Mucosa of descending colon (tissue), 3 donors: ENCODE measurements around the gene LRRTM4. TPM values are rescaled to one million over a fixed set of nuclear protein-coding genes. Genes with fewer than 3 reads are reported as not detected.

ENCODE experiments used
- ATAC-seq: fragments of 200-7000 bp; cut with Tn5 transposase; one replicate; pipeline ENCODE4 v1.9.1; 2020; ENCODE audit warnings: mild to moderate bottlenecking, moderate library complexity
- DNase-seq, 3 donors: peaks; one replicate each; pipeline ENCODE4 v3.0.0-alpha.2; 2020
- H3K36me3 ChIP-seq: fragments of 200-600 bp; one replicate; pipeline ENCODE4 v1.8.0; 2021; ENCODE audit warnings: low read depth, mild to moderate bottlenecking
- H3K4me1 ChIP-seq: fragments of 200-600 bp; one replicate; pipeline ENCODE4 v1.8.0; 2021; ENCODE audit warnings: low read depth, mild to moderate bottlenecking
- H3K4me3 ChIP-seq: fragments of 200-600 bp; one replicate; pipeline ENCODE4 v1.8.0; 2021; ENCODE audit warnings: mild to moderate bottlenecking
- H3K9me3 ChIP-seq: fragments of 200-600 bp; one replicate; pipeline ENCODE4 v1.8.0; 2021; ENCODE audit warnings: mild to moderate bottlenecking
- intact Hi-C, 2 donors: fragments of 100-400 bp; cut with DNase I in 1 of 2; cut with micrococcal nuclease in 1 of 2; formaldehyde crosslinking; loops; one replicate each; pipeline versions ENCODE4 v1.11.0 to v1.11.1; 2022; cut with DNase I, micrococcal nuclease
- total RNA-seq, 3 donors: library from RNA; stranded (reverse); fragmentation: NEBNext Ultra II Directional in 2 of 3; extraction: Animal tissue kit (Norgen Biotek cat#: 25700) in 2 of 3; gene quantifications; one replicate each; pipeline versions ENCODE4 v1.2.1 to v1.2.4, GENCODE V29; 2021 to 2023
- TF ChIP-seq, protein P1 (sequence below): fragments of 200-600 bp; IDR thresholded peaks from one replicate; pipeline ENCODE4 v1.8.0; 2022; ENCODE audit warnings: antibody characterized with exemption, mild to moderate bottlenecking
- donor health status: DM: no; HTN: no; CAD: no; lungs with moderate emphysema.
- donor health status: DM: no; HTN: no; CAD: no.
- donor health status: DM: no; HTN: yes; CAD: no.

LRRTM4 gene
- total RNA-seq, 3 donors from 2014 or later, result 0.41 to 1.4 TPM; not detected in 1

DNA sequence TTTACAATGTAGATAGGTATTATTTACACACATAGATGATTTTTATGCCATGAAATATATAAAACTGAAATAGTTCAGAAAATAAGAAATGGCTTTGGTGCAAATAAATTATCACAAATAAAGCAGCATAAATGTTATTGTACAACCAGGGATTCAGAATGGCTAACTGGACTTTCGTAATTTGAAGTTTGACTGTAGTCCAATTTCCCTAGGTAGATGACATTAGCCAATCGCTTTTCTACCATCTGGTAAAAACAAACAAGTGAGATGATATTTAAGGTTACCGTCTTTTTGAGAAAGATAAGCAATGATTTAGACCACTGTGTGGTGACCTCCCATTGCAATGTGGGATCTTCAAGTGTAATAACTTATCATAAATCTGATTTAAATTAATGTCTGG lies 400.7 kb downstream of the LRRTM4 start:
- intact Hi-C loops, result no loop called here
- Histone ChIP-seq H3K4me3 (no peak overlapping the region), H3K9me3 (no peaks in the 10 kb centered on the region), H3K36me3 (no peaks in the 10 kb centered on the region), H3K4me1 (no peaks in the 10 kb centered on the region)
- ATAC-seq (no peak), DNase-seq (no peak)
- TF ChIP-seq, protein P1, sequence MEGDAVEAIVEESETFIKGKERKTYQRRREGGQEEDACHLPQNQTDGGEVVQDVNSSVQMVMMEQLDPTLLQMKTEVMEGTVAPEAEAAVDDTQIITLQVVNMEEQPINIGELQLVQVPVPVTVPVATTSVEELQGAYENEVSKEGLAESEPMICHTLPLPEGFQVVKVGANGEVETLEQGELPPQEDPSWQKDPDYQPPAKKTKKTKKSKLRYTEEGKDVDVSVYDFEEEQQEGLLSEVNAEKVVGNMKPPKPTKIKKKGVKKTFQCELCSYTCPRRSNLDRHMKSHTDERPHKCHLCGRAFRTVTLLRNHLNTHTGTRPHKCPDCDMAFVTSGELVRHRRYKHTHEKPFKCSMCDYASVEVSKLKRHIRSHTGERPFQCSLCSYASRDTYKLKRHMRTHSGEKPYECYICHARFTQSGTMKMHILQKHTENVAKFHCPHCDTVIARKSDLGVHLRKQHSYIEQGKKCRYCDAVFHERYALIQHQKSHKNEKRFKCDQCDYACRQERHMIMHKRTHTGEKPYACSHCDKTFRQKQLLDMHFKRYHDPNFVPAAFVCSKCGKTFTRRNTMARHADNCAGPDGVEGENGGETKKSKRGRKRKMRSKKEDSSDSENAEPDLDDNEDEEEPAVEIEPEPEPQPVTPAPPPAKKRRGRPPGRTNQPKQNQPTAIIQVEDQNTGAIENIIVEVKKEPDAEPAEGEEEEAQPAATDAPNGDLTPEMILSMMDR, result no peak

DNA sequence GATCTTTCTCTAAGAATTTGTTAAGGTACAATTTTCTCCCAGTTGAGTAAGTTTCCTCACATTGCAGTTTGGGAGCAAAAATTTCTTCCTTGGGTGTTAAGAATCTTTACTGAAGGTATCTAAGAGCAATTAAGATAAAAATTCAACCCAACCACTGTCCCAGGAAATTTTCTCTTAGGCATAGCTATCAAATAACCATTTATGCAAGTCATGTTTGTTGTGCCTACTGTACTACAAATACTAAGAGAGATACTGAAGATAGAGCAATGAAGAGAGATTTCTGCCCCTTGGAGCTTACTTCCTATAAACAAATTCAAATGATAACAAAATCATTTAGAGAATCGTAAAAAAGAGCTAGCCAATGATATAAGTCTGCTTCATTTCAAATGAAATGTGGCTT lies 402.8 kb downstream of the LRRTM4 start:
- TF ChIP-seq, protein P1, result no peak
- ATAC-seq (no peak), DNase-seq (no peak)
- intact Hi-C loops, result no loop called here
- Histone ChIP-seq H3K4me1 (no peaks in the 10 kb centered on the region), H3K9me3 (no peaks in the 10 kb centered on the region), H3K36me3 (no peaks in the 10 kb centered on the region), H3K4me3 (no peak overlapping the region)

DNA sequence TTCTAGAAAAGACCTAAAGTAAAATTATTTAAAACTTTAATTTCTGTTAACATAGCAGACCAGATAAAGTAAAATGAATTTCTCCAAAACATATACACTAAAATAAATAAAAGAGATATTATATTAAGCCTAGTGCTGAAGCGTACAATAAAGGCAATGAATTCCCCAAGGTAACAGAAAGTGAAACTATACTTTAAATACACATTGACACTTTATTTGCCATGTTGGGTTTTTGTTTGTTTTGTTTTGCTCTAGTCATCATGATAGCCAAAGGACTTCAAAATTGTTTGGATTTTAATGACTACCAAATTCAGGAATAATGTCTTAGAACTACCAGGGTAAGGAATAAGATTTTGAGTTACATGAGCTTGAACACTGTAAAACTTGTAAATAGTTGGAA lies 413.3 kb downstream of the LRRTM4 start:
- ATAC-seq (no peak), DNase-seq (no peak)
- no peaks in the 10 kb centered on the region for H3K9me3 ChIP-seq
- H3K36me3 ChIP-seq, result no peaks in the 10 kb centered on the region
- TF ChIP-seq, protein P1, result no peak
- no peaks in the 10 kb centered on the region for H3K4me1 ChIP-seq
- intact Hi-C loops, result no loop called here
- H3K4me3 ChIP-seq, result no peak overlapping the region

DNA sequence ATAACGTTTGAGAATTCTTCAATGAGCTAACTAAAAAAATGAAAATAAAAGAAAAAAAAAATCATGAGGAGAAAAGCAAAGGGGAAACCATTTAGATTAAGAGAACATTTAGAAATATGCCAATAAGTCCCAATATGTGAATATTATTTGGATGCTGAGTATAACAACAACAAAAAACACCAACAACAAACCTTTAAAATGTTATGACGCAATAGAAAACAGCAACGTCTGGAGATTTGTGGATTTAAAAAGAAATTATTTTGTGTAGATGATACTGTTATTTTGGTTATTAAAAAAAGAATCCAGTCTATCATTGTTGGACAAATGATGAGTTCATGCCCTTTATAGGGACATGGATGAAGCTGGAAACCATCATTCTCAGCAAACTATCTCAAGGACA lies 417.2 kb downstream of the LRRTM4 start:
- DNase-seq (no peak), ATAC-seq (no peak)
- Histone ChIP-seq H3K4me1 (no peaks in the 10 kb centered on the region), H3K9me3 (no peaks in the 10 kb centered on the region), H3K36me3 (no peaks in the 10 kb centered on the region), H3K4me3 (no peak overlapping the region)
- TF ChIP-seq, protein P1, result no peak
- intact Hi-C loops, result no loop called here

DNA sequence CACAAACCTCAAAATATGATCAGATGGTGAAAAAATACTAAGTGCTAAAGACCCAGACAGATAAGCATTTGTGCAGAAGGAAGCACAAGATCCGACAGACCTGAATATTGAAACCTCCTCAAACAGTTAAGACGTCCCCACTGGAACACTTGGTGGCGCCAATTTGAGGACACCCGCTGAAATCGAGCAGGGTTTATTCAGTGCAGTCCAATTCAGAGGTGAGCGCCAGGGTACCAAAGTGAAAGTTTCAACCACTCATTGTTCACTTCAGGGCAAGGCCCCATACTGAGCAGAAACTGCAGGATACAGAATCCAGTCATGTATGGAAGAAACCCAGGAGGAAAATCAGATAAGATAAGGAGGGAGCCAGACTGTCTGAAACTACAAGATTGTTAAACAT lies 417.6 kb downstream of the LRRTM4 start:
- H3K9me3 ChIP-seq, result no peaks in the 10 kb centered on the region
- intact Hi-C loops, result no loop called here

DNA sequence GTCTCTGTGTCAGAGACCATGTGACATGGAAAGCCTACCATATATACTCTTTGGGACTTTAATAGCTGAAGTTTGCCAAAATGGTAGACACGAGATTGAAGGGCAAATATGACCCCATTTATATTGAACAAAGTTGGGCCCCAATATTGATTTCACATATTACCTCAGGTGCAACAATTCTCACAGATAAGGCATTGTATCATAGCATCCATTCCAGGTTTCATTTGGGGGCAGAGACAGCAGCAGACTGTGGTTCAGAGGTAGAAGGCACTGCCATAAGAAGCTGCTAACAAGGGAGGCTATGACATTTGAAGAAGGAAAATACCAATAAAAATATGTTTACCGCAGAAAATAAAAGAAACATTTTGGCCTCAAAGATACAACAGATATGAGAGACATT lies 419.2 kb downstream of the LRRTM4 start:
- Histone ChIP-seq H3K9me3 (no peaks in the 10 kb centered on the region), H3K4me3 (no peak overlapping the region), H3K4me1 (no peaks in the 10 kb centered on the region), H3K36me3 (no peaks in the 10 kb centered on the region)
- TF ChIP-seq, protein P1, result no peak
- intact Hi-C loops, result no loop called here
- DNase-seq (no peak), ATAC-seq (no peak)

More for the DNA sequence above, 417.6 kb downstream of the LRRTM4 start:
- ATAC-seq, result no peak
- Histone ChIP-seq H3K4me3 (no peak overlapping the region), H3K36me3 (no peaks in the 10 kb centered on the region), H3K4me1 (no peaks in the 10 kb centered on the region)
- no peak for DNase-seq
- TF ChIP-seq, protein P1, result no peak
